ENCODE results near the gene GSPT1.

- TF ChIP-seq CTCF (IDR thresholded peaks at IDR 0.05; ENCODE audit: insufficient read depth, low read length, poor library complexity, severe bottlenecking): no peak
- no peak for TF ChIP-seq EZH2phosphoT487 (conservative IDR thresholded peaks at IDR 0.05; ENCODE audit: low read length)
Observed at GRCh38 chr16:11907160-11907970, 8.4 kb downstream of the GSPT1 start.
